Measurements from ENCODE around the gene MPDU1. TPM values are rescaled to one million over a fixed set of nuclear protein-coding genes. Genes with fewer than 3 reads are reported as not detected.
"Not testable (repeated sequence)": the region's sequence is repeated elsewhere in the genome, so short reads cannot be mapped to it uniquely, and the experiment has no call there.

Gene MPDU1
- total RNA-seq, 1 donor = 48.0 TPM

GRCh38 chr17:7613769-7614424 lies 30.2 kb downstream of the MPDU1 start:
- no peaks in the 10 kb centered on the region for H3K9me3 ChIP-seq (ENCODE audit: low read depth, low read length)
- H3K27me3 ChIP-seq (ENCODE audit: insufficient read depth, low read length) = no peaks in the 10 kb centered on the region
- peaks cover 38% of the 10 kb centered on the region for H3K4me1 ChIP-seq (ENCODE audit: insufficient read depth, low read length)
- peak overlapping the region; percentile 71 for H3K4me3 ChIP-seq (ENCODE audit: low read length)

GRCh38 chr17:7614425-7615264 lies 31.0 kb downstream of the MPDU1 start, which contains the start of gene FXR2:
Gene FXR2 (minus strand): TSS chr17:7614897. CDS start chr17:7614532, 365 bp downstream.
- peaks cover 38% of the 10 kb centered on the region for H3K4me1 ChIP-seq (ENCODE audit: insufficient read depth, low read length)

DNA sequence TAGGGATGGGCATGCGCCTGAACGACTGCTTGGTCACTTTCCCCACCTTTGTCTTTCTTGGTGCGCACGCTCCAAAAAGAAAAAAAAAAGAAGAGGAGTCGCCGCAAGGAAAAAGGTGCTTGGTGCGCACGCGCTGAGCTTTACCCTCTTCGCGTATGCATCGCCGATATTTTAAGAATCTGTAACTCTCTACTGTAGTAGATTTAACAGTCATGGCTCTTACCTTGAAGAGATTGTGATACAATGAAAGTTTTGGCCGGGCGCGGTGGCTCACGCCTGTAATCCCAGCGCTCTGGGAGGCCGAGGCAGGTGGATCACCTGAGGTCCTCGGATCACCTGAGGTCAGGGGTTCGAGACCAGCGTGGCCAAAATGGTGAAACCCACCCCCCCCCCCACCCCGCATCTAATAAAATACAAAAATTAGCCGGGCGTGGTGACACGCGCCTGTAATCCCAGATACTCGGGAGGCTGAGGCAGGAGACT lies 31.7 kb downstream of the MPDU1 start:
- H3K9me3 ChIP-seq (ENCODE audit: low read depth, low read length) = no peaks in the 10 kb centered on the region
- H3K4me1 ChIP-seq (ENCODE audit: insufficient read depth, low read length) = peaks cover 38% of the 10 kb centered on the region
- H3K4me3 ChIP-seq (ENCODE audit: low read length) = peak overlapping the region; percentile 71
- H3K27me3 ChIP-seq (ENCODE audit: insufficient read depth, low read length) = no peaks in the 10 kb centered on the region

More at GRCh38 chr17:7614425-7615264, 31.0 kb downstream of the MPDU1 start, which contains the start of gene FXR2:
- Histone ChIP-seq H3K27me3 (ENCODE audit: insufficient read depth, low read length) (no peaks in the 10 kb centered on the region), H3K9me3 (ENCODE audit: low read depth, low read length) (no peaks in the 10 kb centered on the region), H3K4me3 (ENCODE audit: low read length) (peak within 1 kb of the TSS; percentile 71)

DNA sequence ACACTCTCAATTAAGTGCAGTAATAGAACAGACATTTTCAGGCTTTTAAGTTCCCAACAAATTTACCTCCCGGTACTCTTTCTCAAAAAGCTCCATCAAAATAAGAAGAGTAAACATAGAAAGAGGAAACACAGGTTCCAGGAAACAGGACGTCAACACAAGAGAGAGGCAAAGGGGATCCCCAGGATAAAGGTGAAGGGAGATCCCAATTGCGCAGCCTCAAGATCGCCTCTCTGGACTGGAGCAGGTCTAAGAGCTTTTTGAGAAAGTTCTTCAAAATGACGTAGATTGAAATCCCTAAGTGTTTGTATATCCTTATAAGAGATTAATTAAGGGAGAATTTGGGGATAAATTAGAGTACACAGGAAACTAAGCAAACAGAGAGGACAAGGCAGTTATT lies 35.0 kb downstream of the MPDU1 start:
- no peaks in the 10 kb centered on the region for H3K9me3 ChIP-seq (ENCODE audit: low read depth, low read length)
- no peak overlapping the region for H3K4me3 ChIP-seq (ENCODE audit: low read length)
- H3K27me3 ChIP-seq (ENCODE audit: insufficient read depth, low read length) = no peaks in the 10 kb centered on the region
- H3K4me1 ChIP-seq (ENCODE audit: insufficient read depth, low read length) = peaks cover 12% of the 10 kb centered on the region

DNA sequence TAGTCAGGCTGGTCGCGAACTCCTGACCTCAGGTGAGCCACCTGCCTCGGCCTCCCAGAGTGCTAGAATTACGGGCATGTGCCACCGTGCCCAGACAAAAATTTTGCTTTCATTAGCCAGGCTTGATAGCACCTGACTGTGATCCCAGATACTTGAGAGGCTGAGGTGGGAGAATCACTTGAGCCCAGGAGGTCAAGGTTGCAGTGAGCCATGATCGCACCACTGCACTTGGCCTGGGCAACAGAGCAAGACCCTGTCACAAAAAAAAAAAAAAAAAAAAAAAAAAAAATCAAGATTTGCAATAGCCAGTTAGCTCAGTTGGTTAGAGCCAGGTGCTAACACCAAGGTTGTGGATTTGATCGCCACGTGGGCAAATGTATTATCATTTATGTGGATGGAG lies 37.2 kb downstream of the MPDU1 start:
- H3K27me3 ChIP-seq (ENCODE audit: insufficient read depth, low read length) = no peaks in the 10 kb centered on the region

GRCh38 chr17:7623661-7624060 lies 40.0 kb downstream of the MPDU1 start:
- peaks cover 22% of the 10 kb centered on the region for H3K4me1 ChIP-seq (ENCODE audit: insufficient read depth, low read length)
- no peaks in the 10 kb centered on the region for H3K27me3 ChIP-seq (ENCODE audit: insufficient read depth, low read length)
- no peak overlapping the region for H3K4me3 ChIP-seq (ENCODE audit: low read length)
- H3K9me3 ChIP-seq (ENCODE audit: low read depth, low read length) = no peaks in the 10 kb centered on the region

More for the DNA sequence above, 37.2 kb downstream of the MPDU1 start:
- no peaks in the 10 kb centered on the region for H3K9me3 ChIP-seq (ENCODE audit: low read depth, low read length)
- H3K4me3 ChIP-seq (ENCODE audit: low read length) = no peak overlapping the region
- peaks cover 2% of the 10 kb centered on the region for H3K4me1 ChIP-seq (ENCODE audit: insufficient read depth, low read length)

GRCh38 chr17:7625749-7626148 lies 42.1 kb downstream of the MPDU1 start:
- not testable (repeated sequence) for H3K4me3 ChIP-seq (ENCODE audit: low read length); H3K9me3 ChIP-seq (ENCODE audit: low read depth, low read length); H3K27me3 ChIP-seq (ENCODE audit: insufficient read depth, low read length)
- peaks cover 22% of the 10 kb centered on the region for H3K4me1 ChIP-seq (ENCODE audit: insufficient read depth, low read length)

GRCh38 chr17:7626307-7626706 lies 42.7 kb downstream of the MPDU1 start:
- peaks cover 22% of the 10 kb centered on the region for H3K4me1 ChIP-seq (ENCODE audit: insufficient read depth, low read length)
- H3K4me3 ChIP-seq (ENCODE audit: low read length) = no peak overlapping the region
- H3K27me3 ChIP-seq (ENCODE audit: insufficient read depth, low read length) = no peaks in the 10 kb centered on the region
- H3K9me3 ChIP-seq (ENCODE audit: low read depth, low read length) = no peaks in the 10 kb centered on the region

- H3K4me1 ChIP-seq (ENCODE audit: insufficient read depth, low read length) = peaks cover 22% of the 10 kb centered on the region
- peak overlapping the region; percentile 66 for H3K4me3 ChIP-seq (ENCODE audit: low read length)
- no peaks in the 10 kb centered on the region for H3K27me3 ChIP-seq (ENCODE audit: insufficient read depth, low read length)
- H3K9me3 ChIP-seq (ENCODE audit: low read depth, low read length) = no peaks in the 10 kb centered on the region
These were observed 43.3 kb downstream of the MPDU1 start for GRCh38 chr17:7626956-7627249.

GRCh38 chr17:7627250-7628121 lies 43.8 kb downstream of the MPDU1 start, which contains the start of gene SAT2:
Gene SAT2 (minus strand): TSS chr17:7627821. CDS start chr17:7627635, 186 bp downstream.
- Histone ChIP-seq H3K9me3 (ENCODE audit: low read depth, low read length) (no peaks in the 10 kb centered on the region), H3K27me3 (ENCODE audit: insufficient read depth, low read length) (no peaks in the 10 kb centered on the region), H3K4me3 (ENCODE audit: low read length) (peak within 1 kb of the TSS; percentile 66), H3K4me1 (ENCODE audit: insufficient read depth, low read length) (peaks cover 22% of the 10 kb centered on the region)

- Histone ChIP-seq H3K4me3 (ENCODE audit: low read length) (no peak within 1 kb of the TSS), H3K4me1 (ENCODE audit: insufficient read depth, low read length) (peaks cover 22% of the 10 kb centered on the region), H3K9me3 (ENCODE audit: low read depth, low read length) (no peaks in the 10 kb centered on the region), H3K27me3 (ENCODE audit: insufficient read depth, low read length) (no peaks in the 10 kb centered on the region)
These were observed 46.4 kb downstream of the MPDU1 start, which contains the start of gene SHBG for GRCh38 chr17:7629939-7630571. Gene SHBG (plus strand): TSS chr17:7630135. CDS start chr17:7630173, 38 bp downstream.

- no peaks in the 10 kb centered on the region for H3K9me3 ChIP-seq (ENCODE audit: low read depth, low read length)
- no peaks in the 10 kb centered on the region for H3K27me3 ChIP-seq (ENCODE audit: insufficient read depth, low read length)
- no peak overlapping the region for H3K4me3 ChIP-seq (ENCODE audit: low read length)
- H3K4me1 ChIP-seq (ENCODE audit: insufficient read depth, low read length) = peaks cover 11% of the 10 kb centered on the region
These were observed 48.0 kb downstream of the MPDU1 start for GRCh38 chr17:7631398-7632380.

- H3K4me1 ChIP-seq (ENCODE audit: insufficient read depth, low read length) = peaks cover 7% of the 10 kb centered on the region
- no peak overlapping the region for H3K4me3 ChIP-seq (ENCODE audit: low read length)
- H3K9me3 ChIP-seq (ENCODE audit: low read depth, low read length) = no peaks in the 10 kb centered on the region
- H3K27me3 ChIP-seq (ENCODE audit: insufficient read depth, low read length) = no peaks in the 10 kb centered on the region
These were observed 48.8 kb downstream of the MPDU1 start for GRCh38 chr17:7632492-7632894.
